Testis (tissue), 3 donors: ENCODE measurements around the gene CNTFR. TPM values are rescaled to one million over a fixed set of nuclear protein-coding genes. Genes with fewer than 3 reads are reported as not detected.

Source experiments
- DNase-seq: peaks from one replicate; pipeline ENCODE4 v3.0.0-alpha.2; 2019
- H3K27ac ChIP-seq, 2 donors: fragments of 200-600 bp; sonication (generic); one replicate each; pipeline ENCODE4 v1.5.1; 2019
- H3K27me3 ChIP-seq: fragments of 200-600 bp; sonication (generic); one replicate; pipeline ENCODE4 v1.5.1; 2019
- H3K36me3 ChIP-seq: fragments of 200-600 bp; sonication (generic); one replicate; pipeline ENCODE4 v1.5.1; 2017; ENCODE audit warnings: low read depth; ENCODE audit errors: missing control alignments
- H3K4me1 ChIP-seq: fragments of 200-600 bp; sonication (generic); one replicate; pipeline ENCODE4 v1.5.1; 2019
- H3K4me3 ChIP-seq, 2 donors: fragments of 200-600 bp; sonication (generic); one replicate each; pipeline ENCODE4 v1.5.1; 2017 to 2019
- H3K9me3 ChIP-seq: fragments of 200-600 bp; sonication (generic); one replicate; pipeline ENCODE4 v1.5.1; 2017
- POLR2A ChIP-seq: fragments of 450-650 bp; IDR thresholded peaks from one replicate; pipeline ENCODE4 v1.6.1; 2017; ENCODE audit warnings: antibody characterized with exemption, mild to moderate bottlenecking, moderate library complexity
- WGBS, 2 donors: methylation state at CpG; one replicate each; pipeline ENCODE4 v1.1.5; 2018; 5-methylcytosine and 5-hydroxymethylcytosine counted together
- intact Hi-C: fragments of 100-400 bp; cut with DNase I; formaldehyde crosslinking; loops from one replicate; pipeline ENCODE4 v1.15.1; 2023; ENCODE audit warnings: low total_unique reads
- polyA plus RNA-seq: library from polyadenylated mRNA; stranded (reverse); fragments of 350-450 nt; fragmentation: Illumina TruSeq; extraction: RNeasy Lipid Tissue Mini Kit (QIAGEN cat#74804); gene quantifications from one replicate; pipeline ENCODE4 v1.2.3, GENCODE V29; 2014; ENCODE audit warnings: low read depth, low replicate concordance; ENCODE audit not compliant: insufficient read depth
- total RNA-seq, 2 donors: library from RNA; depleted of rRNA; stranded (reverse); fragments of >200 nt; gene quantifications; one replicate each; pipeline ENCODE4 v1.2.3, GENCODE V29; 2016
- TF ChIP-seq, protein P1 (sequence below), 3 experiments: fragments of 450-650 bp in 2 of 3; fragments of 200-600 bp in 1 of 3; sonication (generic) in 1 of 3; IDR thresholded peaks; one replicate each; pipeline ENCODE4 v1.5.1; 2016 to 2019; ENCODE audit warnings: antibody characterized with exemption in 3 of 3, mild to moderate bottlenecking in 2 of 3, moderate library complexity in 1 of 3

CNTFR gene
- total and polyA plus RNA-seq, 3 donors from 2014 or later, result 11.8 to 16.0 (median 16.0) TPM

DNA sequence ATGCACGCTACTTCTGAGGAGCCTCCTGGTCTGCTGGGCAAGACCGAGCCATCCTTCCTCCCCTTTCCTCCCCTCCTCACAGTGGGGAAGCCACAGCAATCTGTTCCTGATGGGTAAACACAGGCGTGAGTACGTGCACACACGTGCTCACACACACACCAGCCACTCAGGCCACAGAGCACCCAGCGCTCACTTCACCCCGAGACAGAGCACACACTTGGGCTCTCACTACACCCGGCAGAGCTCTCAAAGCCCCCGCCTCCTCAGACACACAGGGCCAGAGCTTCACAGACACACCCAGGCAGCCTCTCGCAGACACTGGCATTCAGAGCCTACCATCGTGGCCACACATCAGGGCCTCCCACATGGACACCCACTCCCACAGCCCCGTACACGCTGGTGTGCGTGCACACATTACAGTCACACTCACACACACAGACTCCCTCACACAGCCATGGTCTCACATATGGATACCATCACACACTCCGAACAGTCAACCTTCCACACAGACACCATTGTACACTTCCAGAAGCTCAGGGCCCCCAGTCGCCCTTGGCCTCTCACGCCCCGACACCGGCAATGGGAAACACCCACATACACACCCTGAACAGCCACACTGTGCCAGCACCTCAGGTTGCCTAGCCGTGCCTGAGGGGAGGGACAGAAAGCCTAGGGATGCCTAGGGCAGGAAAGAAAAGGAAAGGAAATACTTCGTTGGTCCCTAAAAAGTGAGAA lies 13.5 kb downstream of the CNTFR start:
- intact Hi-C loops, result no loop called here
- 72 to 84% methylated on average over 17 to 21 of the region's 21 CpGs for WGBS, 2 donors
- Histone ChIP-seq H3K27me3 (no peaks in the 10 kb centered on the region), H3K4me1 (peaks cover 9% of the 10 kb centered on the region), H3K4me3 (no peak overlapping the region), H3K27ac (no peak overlapping the region), H3K9me3 (no peaks in the 10 kb centered on the region), H3K36me3 (no peaks in the 10 kb centered on the region)
- no peak for TF ChIP-seq POLR2A
- TF ChIP-seq, protein P1, sequence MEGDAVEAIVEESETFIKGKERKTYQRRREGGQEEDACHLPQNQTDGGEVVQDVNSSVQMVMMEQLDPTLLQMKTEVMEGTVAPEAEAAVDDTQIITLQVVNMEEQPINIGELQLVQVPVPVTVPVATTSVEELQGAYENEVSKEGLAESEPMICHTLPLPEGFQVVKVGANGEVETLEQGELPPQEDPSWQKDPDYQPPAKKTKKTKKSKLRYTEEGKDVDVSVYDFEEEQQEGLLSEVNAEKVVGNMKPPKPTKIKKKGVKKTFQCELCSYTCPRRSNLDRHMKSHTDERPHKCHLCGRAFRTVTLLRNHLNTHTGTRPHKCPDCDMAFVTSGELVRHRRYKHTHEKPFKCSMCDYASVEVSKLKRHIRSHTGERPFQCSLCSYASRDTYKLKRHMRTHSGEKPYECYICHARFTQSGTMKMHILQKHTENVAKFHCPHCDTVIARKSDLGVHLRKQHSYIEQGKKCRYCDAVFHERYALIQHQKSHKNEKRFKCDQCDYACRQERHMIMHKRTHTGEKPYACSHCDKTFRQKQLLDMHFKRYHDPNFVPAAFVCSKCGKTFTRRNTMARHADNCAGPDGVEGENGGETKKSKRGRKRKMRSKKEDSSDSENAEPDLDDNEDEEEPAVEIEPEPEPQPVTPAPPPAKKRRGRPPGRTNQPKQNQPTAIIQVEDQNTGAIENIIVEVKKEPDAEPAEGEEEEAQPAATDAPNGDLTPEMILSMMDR (IDR thresholded peaks at IDR 0.05), result no peak
- DNase-seq, result no peak

DNA sequence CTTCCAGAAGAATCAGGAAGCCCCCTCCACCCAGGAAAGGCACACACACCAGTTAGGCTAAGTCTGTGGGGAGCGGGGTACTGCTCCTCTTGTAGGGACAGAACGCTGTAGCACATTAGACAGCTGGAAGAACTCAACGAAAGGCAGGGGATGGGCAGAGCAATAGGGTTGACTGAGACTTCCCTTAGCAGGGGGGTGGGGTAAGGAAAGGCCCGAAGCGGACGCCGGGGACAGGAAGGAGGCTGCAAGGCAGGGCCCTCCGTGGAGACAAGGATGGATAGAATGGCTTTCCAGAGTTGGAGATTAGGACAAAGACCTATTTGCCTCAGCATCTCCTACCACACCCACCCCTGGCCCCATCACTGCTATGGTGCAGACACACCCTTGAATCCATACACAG lies 14.3 kb downstream of the CNTFR start:
- Histone ChIP-seq H3K27me3 (no peaks in the 10 kb centered on the region), H3K4me3 (no peak overlapping the region), H3K9me3 (no peaks in the 10 kb centered on the region), H3K36me3 (no peaks in the 10 kb centered on the region), H3K4me1 (peaks cover 9% of the 10 kb centered on the region), H3K27ac (no peak overlapping the region)
- TF ChIP-seq, protein P1 (IDR thresholded peaks at IDR 0.05), result no peak
- TF ChIP-seq POLR2A, result no peak
- intact Hi-C loops, result no loop called here
- 77 to 80% methylated on average over 8 of the region's 8 CpGs for WGBS, 2 donors
- no peak for DNase-seq

DNA sequence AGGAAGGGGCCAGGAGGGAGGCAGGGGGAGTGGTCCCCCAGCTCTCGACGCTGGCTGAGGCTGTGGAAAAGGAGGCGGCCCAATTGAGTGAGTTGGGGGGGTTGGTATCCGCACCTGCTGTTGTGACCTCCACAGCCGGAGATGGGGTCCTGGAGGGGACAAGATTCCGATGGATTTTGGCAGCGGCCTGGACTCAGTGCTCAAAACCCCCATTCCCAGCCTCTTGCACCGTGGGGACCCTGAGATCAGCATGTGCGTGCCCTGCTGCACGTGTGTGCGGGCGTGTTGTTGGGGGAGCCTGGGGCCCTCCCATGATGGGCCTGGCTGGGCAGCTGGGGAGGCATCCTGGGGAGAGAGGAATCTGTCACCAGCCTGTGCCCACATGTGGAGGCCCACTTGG lies 15.0 kb downstream of the CNTFR start:
- intact Hi-C loops, result no loop called here
- no peak overlapping the region for H3K4me3 ChIP-seq
- no peaks in the 10 kb centered on the region for H3K36me3 ChIP-seq
- TF ChIP-seq, protein P1 (IDR thresholded peaks at IDR 0.05), result no peak
- no peak for TF ChIP-seq POLR2A
- H3K27ac ChIP-seq, result no peak overlapping the region
- peaks cover 9% of the 10 kb centered on the region for H3K4me1 ChIP-seq
- 93 to 96% methylated on average over 7 to 12 of the region's 12 CpGs for WGBS, 2 donors
- H3K27me3 ChIP-seq, result no peaks in the 10 kb centered on the region
- DNase-seq, result no peak
- no peaks in the 10 kb centered on the region for H3K9me3 ChIP-seq

DNA sequence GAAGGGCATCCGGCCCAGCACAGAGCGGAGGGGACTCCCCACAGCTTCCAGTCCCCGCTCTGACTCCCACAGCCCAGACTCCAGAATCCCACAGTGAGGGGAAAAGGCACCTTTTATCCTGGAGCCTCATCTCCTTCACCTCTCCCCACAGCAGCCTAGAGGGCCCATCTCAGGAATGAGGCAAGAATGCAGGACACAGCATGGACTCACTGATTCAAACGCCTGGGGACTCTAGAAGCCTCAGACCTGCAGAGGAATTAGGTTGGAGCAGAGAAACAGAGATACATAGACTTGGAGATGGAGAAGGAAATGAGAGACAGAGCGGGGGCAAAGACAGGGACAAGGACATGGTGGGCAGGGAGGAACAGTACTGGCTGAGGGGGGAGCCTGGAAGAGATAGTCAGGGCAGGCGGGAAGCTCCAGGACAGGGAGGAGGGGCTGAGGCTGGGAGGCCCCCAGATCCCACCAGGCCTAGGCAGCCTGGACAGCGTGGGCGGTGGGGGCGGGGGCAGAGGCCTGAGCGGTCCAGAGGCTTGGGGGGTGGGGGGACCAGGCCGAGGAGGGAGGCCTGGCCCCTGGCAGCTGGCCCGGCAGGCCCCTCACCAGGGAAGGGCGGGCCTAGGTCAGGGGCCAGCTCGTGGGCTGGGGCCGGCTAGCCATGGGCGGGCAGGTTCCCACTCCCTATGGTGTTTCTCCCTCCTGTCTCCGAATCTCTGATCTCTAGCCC lies 15.8 kb downstream of the CNTFR start:
- WGBS, 2 donors, result 74% methylated on average over 11 to 17 of the region's 17 CpGs
- H3K4me1 ChIP-seq, result peaks cover 9% of the 10 kb centered on the region

More for the DNA sequence above, 15.8 kb downstream of the CNTFR start:
- Histone ChIP-seq H3K27me3 (no peaks in the 10 kb centered on the region), H3K36me3 (no peaks in the 10 kb centered on the region), H3K9me3 (no peaks in the 10 kb centered on the region), H3K4me3 (no peak overlapping the region), H3K27ac (no peak overlapping the region)
- intact Hi-C loops, result no loop called here
- TF ChIP-seq POLR2A, result no peak
- TF ChIP-seq, protein P1 (IDR thresholded peaks at IDR 0.05), result no peak
- no peak for DNase-seq
